HG03097 (cell line): Measurements from ENCODE around the gene ATF6.
"Not testable (repeated sequence)": the region's sequence is repeated elsewhere in the genome, so short reads cannot be mapped to it uniquely, and the experiment has no call there.

Experiments used
- ATAC-seq: cut with Tn5 transposase; IDR thresholded peaks from one replicate; pipeline ENCODE4 v1.9.1; 2021; ENCODE audit not compliant: unreplicated experiment, low FRiP score

ATF6 gene

DNA sequence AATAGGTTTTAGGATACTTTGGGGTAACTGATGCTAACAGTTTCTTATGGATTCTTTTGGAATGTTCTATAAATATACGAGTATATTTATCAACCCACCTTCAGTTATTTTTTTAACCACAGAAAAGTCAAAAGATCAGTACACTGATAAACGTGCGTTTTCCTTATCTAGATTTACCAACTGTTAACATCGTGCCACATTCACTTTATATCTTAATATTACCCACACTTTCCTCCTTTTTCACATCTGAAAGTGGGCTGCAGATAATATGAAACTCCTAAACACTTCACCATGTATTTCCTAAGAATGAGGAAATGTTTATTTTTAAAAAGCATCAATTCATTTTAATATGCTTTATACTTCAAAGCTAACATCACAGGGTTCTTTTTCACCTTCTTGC lies 7.7 kb downstream of the ATF6 start:
- no peak for ATAC-seq

DNA sequence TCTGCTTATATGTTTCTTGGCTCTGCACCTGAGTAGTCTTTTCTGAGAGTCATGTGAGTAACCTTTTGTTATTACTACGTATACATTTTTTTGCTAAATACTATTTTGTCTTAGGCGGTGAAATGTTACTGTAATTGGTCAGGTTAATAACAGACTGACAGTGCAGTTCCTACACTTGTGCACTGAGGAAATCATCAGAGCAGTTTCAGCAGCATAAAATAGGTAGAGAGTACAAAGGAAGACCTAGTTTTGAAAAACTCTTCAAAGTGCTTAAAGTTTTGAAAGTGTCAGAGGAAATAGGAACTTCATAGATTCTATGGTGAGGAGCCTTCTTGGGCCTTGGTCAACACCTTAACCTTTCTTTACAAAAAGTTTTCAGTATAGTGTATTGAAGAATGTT lies 11.1 kb downstream of the ATF6 start:
- no peak for ATAC-seq

DNA sequence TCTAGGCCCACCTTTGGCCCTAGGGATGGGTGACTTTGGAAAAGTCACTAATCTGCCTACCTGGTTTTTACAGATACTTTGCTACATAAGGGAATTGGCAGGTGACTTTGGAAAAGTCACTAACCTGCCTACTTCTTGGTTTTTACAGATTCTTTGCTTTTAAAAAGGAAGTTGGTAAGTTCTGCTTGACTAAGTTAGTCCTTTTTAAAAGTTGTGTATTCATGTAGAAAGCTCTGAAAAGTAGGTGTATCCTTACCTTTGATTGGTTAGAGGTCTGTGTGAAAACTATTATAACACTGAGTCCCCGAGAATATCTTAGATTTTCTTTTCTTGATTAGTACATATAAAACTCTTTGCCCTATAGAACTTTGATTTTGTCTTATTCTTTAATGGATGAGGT lies 12.4 kb downstream of the ATF6 start:
- ATAC-seq, result no peak

DNA sequence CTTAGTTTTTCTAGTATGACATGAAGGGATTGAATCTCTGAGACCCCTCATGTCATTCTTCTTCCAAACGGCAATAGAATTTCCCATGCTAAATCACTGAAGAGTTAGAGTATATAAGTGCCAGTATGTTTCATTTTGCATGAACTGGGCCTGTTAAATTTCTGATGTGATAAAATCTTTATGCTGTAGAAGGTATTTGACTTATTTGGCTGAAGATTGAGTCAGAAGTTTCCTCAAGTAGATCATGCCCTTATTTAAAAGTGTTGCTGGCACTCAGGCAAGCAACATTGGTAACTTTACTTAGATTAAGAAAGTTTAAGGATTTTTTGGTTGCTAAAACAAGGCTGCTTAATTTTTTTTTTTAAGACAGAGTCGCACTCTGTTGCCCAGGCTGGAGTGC lies 13.3 kb downstream of the ATF6 start:
- ATAC-seq, result no peak

DNA sequence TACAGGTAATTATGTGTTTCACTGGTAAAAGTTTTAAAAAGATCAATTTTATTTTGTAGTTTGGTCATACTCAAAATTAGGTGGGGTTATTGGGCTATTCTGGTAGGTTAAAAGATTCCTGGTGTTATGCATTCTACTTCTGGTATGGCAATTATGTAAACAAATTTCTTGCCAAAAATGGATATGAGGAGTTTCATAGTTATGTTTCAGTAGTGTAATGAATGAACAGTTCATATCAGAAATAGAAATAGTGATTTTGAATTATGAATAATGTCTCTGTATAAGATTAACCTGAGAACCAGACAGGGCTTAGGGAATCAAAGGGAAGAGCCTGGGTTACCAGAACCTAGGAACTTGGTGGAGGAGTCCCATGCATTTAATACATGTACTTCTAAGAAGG lies 15.9 kb downstream of the ATF6 start:
- ATAC-seq, result no peak

DNA sequence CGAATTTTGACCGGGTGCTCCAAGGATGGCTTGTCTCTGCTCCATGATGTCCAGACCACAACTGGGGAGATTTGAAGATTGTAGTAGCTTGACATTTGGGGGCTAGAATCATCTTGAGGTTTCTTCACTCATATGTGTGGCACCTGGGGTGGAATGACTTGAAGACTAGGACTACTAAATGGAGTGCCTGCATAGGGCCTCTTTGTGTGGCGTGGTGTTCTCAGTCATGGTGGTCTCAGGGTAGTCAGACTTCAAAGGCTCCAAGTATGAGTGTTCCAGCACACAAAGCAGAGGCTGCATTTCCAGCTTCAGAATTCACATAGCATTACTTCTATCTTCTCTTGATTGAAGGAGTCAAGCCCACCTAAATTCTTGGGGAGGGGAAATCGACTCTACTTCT lies 16.8 kb downstream of the ATF6 start:
- no peak for ATAC-seq

GRCh38 chr1:161784968-161785367 lies 18.8 kb downstream of the ATF6 start:
- ATAC-seq, result no peak

GRCh38 chr1:161787355-161787754 lies 21.2 kb downstream of the ATF6 start:
- no peak for ATAC-seq

DNA sequence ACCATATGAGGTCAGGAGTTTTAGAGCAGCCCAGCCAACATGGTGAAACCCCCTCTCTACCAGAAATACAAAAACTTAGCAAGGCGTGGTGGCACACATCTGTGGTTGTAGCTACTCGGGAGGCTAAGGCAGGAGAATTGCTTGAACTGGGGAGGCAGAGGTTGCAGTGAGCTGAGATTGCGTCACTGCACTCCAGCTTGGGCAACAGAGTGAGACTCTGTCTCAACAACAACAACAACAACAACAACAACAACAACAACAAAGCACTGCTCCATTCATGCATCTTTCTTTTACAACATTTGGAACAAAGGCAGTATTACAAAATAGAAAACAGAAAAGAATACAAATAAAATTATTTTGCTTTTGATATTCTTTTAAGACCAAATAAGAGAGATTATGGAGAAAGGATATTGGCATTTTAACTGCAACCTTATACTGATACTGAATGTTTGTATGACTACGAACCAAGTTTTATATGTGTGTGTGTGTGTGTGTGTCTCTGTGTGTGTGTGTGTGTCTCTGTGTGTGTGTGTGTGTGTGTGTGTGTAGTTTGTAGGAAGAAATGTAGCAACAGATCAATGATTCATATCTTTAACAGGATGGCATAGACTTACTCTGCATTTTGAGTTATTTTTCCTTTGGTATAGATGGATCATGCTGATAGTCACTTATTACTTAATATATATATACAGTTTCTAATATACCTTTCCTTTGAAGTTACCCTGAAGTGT lies 24.6 kb downstream of the ATF6 start:
- no peak for ATAC-seq

DNA sequence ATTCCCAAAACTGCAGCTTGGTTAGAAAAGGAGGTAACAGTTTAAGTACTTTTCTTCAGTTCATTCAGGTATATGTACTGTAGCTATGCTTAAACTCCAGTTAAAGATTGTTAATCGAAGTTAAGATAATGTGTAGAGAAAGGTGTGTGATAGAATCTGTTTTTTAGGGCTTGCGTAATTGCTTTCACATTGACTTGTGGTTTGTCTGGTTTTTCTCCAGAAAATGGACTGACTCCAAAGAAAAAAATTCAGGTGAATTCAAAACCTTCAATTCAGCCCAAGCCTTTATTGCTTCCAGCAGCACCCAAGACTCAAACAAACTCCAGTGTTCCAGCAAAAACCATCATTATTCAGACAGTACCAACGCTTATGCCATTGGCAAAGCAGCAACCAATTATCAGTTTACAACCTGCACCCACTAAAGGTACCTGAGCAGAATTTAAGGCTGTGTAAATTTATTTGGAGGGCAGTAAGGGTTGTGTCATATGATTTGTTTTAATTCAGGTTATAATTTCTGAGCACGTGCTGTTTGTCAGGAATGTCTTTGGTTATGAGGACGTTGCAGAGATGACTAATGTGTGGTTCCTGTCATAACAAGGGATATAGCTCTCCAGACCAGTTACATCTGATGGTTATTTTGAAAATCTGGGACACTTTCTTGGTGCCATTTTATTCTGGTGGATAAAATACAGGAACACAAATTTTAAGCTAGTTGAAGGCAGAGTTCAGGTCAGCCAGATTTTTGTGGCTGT lies 26.0 kb downstream of the ATF6 start:
- ATAC-seq, result no peak

DNA sequence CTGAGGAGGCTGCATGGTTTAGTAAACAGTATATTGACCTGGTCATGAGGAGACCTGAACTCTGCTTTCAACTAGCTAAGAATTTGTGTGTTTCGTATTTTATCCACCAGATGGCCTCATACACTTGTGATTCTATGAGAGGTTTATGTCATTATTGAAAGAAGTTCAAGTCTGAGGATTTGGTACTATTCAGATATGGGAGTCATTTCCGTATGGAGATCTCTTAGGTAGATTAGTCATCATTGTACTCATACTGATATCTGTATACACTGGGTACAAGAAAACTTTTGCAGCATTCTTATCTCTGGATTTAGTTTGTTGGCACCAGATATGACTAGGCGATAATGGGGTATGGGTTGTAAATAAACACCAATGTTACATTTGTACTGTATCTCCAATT lies 26.6 kb downstream of the ATF6 start:
- ATAC-seq, result no peak

DNA sequence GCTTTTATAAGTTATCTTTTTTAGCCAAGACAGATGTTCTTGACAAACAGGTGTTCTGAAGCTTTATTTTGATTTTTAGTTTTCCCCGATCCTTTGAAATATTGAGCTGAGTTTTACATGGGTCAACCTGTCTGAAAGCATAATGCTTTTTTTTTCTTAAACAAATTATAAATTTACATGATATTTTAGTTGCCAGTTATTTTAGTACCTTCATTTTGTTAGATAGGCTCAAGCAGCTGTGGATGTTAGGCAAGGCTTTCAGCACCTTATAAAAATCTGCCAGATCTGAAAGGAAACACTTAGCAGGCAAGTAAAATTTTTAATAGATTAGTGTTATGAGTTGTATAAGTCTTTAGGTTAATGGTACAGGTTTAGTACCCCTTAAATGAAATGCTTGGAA lies 33.7 kb downstream of the ATF6 start:
- ATAC-seq, result no peak

GRCh38 chr1:161801955-161802354 lies 35.8 kb downstream of the ATF6 start:
- ATAC-seq, result no peak

GRCh38 chr1:161803181-161803580 lies 37.1 kb downstream of the ATF6 start:
- no peak for ATAC-seq

- no peak for ATAC-seq
These were observed 39.5 kb downstream of the ATF6 start for GRCh38 chr1:161805399-161806197.

DNA sequence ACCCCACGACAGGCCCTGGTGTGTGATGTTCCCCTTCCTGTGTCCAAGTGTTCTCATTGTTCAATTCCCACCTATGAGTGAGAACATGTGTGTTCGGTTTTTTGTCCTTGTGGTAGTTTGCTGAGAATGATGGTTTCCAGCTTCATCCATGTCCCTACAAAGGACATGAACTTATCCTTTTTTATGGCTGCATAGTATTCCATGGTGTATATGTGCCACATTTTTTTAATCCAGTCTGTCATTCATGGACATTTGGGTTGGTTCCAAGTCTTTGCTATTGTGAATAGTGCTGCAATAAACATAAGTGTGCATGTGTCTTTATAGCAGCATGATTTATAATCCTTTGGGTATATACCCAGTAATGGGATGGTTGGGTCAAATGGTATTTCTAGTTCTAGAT lies 43.1 kb downstream of the ATF6 start:
- ATAC-seq, result not testable (repeated sequence)

DNA sequence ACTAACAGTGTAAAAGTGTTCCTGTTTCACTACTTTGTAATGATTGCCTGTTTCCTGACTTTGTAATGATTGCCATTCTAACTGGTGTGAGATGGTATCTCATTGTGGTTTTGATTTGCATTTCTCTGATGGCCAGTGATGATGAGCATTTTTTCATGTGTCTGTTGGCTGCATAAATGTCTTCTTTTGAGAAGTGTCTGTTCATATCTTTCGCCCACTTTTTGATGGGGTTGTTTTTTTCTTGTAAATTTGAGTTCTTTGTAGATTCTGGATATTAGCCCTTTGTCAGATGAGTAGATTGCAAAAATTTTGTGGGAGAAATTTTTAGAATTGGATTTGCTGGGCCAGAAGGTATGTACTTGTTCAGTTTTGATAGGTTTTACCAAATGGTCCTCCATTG lies 43.5 kb downstream of the ATF6 start:
- not testable (repeated sequence) for ATAC-seq

DNA sequence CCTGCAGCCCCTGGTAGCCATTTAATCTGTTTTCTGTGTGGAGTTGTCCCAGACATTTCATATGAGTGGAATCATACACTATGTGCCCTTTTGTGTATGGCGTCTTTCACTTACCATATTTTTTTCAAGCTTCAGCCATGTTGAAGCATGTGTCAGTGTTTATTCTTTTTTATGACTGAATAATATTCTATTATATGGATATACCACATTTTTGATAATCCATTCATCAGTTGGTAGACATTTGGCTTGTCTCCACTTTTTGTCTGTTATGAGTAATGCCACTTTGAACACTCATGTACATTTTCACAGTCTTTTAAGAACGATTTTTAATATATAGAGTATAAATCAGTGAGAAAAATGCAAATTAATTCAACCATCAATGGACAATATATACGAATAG lies 44.7 kb downstream of the ATF6 start:
- ATAC-seq, result no peak

DNA sequence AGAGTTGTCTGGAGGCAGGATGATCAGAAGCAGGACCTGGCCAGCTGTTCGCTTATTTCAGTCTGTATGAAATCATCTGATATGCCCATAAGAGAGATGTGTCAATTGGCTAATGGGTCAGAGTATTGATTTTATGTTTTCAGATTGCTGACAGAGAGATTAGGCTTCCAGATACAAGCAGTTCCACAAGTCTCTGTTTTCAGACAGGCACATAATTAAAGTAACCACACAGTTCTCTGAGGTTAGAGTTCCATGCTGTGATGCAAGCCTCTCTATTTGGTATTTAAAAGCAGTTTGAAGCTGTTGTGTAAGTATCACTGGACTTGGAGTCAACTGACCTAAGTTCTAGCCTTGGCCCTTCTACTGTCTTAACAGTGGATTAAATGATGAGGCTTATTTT lies 50.1 kb downstream of the ATF6 start:
- ATAC-seq, result no peak

DNA sequence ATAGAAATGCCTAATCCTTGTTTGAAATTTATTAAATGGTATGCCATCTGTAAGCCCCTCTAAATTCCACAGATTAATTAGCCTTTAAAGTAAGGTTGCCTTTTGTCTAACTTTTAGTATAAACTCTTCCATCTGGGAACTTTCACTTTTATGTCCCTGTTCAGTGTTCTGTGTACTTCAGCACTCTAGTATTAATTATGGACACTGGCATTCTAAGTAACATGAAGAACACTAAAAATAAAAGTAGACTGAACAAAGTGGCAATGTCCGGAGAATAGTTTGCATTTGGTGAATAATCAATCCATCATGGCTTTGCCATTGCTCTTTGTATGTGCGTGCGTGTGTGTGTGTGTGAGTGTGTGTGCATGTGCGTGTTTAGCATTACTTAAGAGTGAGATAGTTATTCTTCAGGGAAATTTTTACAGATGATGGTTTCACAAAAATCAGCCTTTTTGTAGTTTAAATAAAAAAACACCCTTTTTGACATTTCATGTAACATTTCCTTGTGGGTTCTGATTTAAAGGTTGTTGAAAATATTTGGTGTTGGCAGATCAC lies 51.1 kb downstream of the ATF6 start:
- ATAC-seq, result no peak

GRCh38 chr1:161820914-161821313 lies 54.8 kb downstream of the ATF6 start:
- no peak for ATAC-seq
